Cardiac fibroblast (primary cell): ENCODE measurements around the gene BMPR2.
A peak's percentile ranks its signal among the peaks of the same experiment; 100 is the strongest.
"Not testable (repeated sequence)": the region's sequence is repeated elsewhere in the genome, so short reads cannot be mapped to it uniquely, and the experiment has no call there.

Experiments used
- DNase-seq, 2 donors: peaks; one replicate each; pipeline versions ENCODE4 v3.0.0 to v3.0.0-alpha.2; 2010; ENCODE audit warnings: low read depth in 2 of 2
- H3K4me3 ChIP-seq, 2 donors: replicated peaks in 1 of 2; 1 replicate in 1 of 2; 2 replicates in 1 of 2; pipeline ENCODE4 v1.5.1; 2011; ENCODE audit warnings: low read depth in 2 of 2, low read length in 2 of 2, mild to moderate bottlenecking in 2 of 2, moderate library complexity in 1 of 2
- TF ChIP-seq, protein P1 (sequence below): IDR thresholded peaks from one replicate; pipeline ENCODE4 v1.5.1; 2011; ENCODE audit warnings: low read depth, mild to moderate bottlenecking, low read length, inconsistent platforms

BMPR2 gene

DNA sequence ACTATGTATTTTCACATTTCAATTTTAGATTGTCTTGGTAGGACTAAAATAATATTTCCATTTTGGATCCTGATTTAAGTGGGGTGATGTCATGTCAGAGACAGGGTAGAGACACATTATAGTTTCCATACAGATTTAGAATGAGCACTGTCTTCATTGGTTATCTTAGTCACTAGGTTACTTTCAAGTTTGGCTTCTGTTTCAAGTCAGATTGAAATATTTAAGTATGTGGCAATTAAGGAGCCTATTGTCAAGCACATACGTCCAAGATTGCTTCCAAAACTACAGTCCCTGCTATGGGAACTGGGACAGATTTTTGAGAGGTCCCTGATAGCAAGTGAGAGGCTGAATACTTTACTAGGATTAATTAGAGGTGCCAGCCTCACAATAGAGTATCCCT, 169.4 kb downstream of the BMPR2 start:
- H3K4me3 ChIP-seq, result no peak overlapping the region
- TF ChIP-seq, protein P1, sequence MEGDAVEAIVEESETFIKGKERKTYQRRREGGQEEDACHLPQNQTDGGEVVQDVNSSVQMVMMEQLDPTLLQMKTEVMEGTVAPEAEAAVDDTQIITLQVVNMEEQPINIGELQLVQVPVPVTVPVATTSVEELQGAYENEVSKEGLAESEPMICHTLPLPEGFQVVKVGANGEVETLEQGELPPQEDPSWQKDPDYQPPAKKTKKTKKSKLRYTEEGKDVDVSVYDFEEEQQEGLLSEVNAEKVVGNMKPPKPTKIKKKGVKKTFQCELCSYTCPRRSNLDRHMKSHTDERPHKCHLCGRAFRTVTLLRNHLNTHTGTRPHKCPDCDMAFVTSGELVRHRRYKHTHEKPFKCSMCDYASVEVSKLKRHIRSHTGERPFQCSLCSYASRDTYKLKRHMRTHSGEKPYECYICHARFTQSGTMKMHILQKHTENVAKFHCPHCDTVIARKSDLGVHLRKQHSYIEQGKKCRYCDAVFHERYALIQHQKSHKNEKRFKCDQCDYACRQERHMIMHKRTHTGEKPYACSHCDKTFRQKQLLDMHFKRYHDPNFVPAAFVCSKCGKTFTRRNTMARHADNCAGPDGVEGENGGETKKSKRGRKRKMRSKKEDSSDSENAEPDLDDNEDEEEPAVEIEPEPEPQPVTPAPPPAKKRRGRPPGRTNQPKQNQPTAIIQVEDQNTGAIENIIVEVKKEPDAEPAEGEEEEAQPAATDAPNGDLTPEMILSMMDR, result no peak
- no peak for DNase-seq

DNA sequence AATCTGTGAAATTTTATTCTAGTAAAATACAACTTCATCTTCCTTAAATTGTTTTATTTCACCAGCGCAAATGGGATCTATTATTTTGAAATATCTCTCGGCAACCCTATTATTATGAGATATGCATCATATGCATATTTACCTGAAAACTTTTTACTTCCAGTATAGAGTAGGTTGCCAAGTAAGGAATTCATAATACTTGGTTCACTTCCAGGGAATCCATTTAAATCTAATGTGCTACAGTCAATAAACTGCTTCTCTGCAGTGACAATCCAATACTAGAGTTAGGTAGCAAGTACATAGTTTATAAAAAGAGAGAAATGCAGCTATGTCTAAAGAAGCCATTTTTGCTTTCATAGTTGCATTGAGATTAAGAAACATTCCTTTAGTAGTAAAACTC, 169.8 kb downstream of the BMPR2 start:
- no peak overlapping the region for H3K4me3 ChIP-seq
- DNase-seq, result no peak
- TF ChIP-seq, protein P1, result no peak

DNA sequence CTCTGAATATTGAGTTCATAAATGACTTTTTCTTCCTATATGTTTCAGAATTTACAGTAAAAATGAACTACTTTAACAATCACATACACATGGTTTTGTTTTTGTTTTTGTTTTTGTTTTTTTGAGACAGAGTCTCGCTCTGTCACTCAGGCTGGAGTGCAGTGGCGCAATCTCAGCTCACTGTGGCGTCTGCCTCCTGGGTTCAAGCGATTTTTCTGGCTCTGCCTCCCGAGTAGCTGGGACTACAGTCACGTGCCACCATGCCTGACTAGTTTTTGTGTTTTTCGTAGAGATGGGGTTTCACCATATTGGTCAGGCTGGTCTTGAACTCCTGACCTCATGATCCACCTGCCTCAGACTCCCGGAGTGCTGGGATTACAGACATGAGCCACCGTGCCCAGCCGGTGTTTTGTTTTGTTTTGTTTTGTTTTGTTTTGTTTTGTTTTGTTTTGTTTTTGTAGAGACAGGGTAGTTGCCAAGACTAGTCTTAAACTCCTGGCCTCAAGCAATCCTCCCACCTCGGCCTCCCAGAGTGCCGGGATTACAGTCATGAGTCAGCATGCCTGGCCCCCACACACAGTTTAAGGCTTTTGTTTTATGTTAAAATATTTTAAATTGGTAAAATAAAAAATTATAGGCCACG, 170.5 kb downstream of the BMPR2 start:
- peak; percentile 13 to 28 for DNase-seq
- not testable (repeated sequence) for H3K4me3 ChIP-seq

DNA sequence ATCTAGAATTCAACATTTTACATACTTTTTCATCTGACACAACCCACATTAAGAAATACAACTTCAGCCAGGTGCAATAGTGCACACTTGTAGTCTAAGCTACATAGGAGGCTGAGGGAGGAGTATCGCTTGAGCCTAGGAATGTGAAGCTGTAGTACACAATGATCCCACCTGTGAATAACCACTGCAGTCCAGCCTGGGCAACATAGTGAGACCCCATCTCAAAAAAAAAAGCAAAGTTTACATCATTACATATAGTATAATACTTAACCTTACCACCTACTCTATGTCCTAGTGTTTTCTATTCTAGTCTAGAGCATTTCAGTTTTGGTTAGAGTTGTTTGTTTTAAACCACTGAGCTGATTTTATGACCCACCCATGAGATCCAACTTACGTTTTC, 172.1 kb downstream of the BMPR2 start:
- H3K4me3 ChIP-seq, result no peak overlapping the region
- TF ChIP-seq, protein P1, result no peak
- DNase-seq, result no peak

DNA sequence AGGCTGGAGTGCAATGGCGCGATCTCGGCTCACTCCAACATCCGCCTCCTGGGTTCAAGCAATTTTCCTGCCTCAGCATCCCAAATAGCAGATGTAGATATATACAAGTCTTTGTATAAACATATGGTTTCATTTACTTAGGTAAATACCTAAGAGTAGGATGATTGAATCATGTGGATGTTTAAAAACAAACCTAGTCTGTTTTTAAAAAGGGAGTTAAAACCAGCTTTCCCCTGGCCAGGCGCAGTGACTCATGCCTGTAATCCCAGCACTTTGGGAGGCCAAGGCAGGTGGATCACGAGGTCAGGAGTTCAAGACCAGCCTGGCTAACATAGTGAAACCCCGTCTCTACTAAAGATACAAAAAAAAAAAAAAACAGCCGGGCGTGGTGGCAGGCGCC, 174.9 kb downstream of the BMPR2 start:
- not testable (repeated sequence) for H3K4me3 ChIP-seq, DNase-seq

DNA sequence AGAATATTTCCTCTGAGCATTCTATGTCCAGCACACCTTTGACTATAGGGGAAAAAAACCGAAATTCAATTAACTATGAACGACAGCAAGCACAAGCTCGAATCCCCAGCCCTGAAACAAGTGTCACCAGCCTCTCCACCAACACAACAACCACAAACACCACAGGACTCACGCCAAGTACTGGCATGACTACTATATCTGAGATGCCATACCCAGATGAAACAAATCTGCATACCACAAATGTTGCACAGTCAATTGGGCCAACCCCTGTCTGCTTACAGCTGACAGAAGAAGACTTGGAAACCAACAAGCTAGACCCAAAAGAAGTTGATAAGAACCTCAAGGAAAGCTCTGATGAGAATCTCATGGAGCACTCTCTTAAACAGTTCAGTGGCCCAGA, 179.2 kb downstream of the BMPR2 start:
- TF ChIP-seq, protein P1, result no peak
- no peak overlapping the region for H3K4me3 ChIP-seq
- DNase-seq, result no peak

DNA sequence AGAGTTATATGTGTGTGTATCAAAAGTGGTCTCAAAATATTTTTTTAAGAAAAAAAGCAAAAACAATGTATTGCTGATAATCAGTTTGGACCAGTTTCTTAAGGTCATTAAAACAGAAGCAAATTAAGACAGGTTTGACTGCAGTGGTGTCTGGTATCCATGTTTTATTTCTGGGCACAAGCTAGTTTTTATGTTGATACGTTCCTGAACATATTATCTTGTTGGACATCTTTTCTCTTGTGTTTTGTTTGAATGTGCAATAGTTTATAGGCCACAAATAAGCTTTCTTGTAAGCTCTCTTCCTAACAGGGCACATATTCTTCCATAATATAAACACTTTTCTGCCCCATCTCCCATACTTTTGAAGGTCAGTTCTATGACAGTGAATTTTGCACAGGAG, 184.1 kb downstream of the BMPR2 start:
- TF ChIP-seq, protein P1, result no peak

DNA sequence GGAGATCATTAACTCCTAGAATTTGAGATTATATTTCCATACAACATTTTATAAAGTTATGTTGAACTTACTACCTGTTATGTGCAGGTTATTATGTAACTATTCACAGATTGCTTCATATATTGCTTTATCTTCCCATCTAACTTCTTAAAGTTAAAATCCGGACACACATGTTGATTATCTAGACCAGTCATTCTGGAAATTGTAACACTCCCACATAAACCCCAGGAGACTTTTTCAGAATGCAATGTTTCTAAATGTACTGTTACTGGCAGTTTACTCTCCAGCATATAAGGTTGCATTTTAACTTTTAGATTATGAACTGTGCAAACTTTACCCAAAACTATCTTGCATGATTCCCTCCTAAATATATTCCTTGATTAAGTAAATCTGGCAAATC, 188.1 kb downstream of the BMPR2 start:
- DNase-seq, result peak in 1 of 2 donors; percentile 32
- no peak overlapping the region for H3K4me3 ChIP-seq
- TF ChIP-seq, protein P1, result no peak

More for the DNA sequence above, 184.1 kb downstream of the BMPR2 start:
- H3K4me3 ChIP-seq, result no peak overlapping the region
- no peak for DNase-seq
